HG02840 (cell line): ENCODE results near the gene LRCOL1.

ENCODE experiments used
- ATAC-seq: cut with Tn5 transposase; IDR thresholded peaks from one replicate; pipeline ENCODE4 v1.9.1; 2021; ENCODE audit warnings: mild to moderate bottlenecking, moderate library complexity, moderate number of reproducible peaks; ENCODE audit not compliant: unreplicated experiment, low FRiP score

LRCOL1 gene

DNA sequence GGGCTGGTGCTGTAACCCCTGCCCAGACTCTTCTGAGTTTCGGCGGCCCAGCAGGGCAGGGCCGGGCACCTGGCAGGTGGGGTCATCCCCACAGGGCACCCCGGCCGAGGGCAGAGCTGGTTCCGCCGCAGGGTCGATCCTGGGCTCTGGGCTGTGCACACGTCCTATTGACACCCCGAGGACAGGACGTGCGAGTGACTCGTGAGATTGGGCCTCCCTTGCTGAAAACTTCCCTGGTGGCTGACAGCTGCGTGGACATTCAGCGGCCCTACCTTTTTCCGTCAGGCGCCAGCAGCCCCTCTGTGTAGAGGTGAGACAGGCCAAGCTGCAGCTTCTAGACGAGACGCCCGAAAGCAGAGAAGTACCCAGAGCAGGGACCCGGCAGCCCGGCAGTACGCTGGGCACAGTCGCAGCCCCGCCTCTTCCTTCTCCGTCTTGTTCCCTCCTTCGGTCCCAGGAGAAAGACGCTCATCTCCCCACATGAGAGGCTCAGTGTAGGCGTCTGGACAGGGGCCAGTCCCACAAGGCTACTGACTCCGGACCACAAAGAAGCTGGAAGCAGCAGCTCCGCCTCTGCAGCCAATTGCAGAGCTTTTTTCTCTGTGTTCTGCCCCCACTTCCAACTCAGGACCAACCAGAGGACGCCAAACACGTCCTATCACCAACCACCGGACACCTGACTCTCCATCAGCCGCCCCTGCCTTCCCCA is at the start of gene LRCOL1:
TSS of gene LRCOL1 (minus strand) at position 532 of the 709 bp plus-strand sequence. CDS start 4,331 bp downstream, outside the sequence.
- no peak for ATAC-seq

DNA sequence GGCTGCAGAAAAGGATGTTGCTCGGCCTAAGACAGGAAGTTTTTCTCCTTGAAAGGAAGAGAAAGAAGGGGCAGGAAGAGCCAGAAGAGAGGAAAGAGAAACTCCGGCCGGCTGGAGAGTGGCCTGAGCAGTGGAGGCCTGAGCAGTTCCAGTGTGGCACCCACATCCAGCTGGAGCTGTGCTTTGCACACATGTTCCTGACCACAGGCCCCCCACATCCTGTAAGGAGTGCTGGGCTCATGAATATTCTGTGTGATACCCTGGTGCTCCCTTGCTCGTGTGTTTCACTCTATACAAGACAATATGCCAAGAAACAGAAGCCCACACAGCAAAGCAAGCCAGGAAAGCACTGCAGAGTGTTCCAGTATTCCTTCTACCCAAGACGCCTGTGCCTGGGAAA is 49.7 kb upstream of the LRCOL1 start:
- ATAC-seq, result no peak

DNA sequence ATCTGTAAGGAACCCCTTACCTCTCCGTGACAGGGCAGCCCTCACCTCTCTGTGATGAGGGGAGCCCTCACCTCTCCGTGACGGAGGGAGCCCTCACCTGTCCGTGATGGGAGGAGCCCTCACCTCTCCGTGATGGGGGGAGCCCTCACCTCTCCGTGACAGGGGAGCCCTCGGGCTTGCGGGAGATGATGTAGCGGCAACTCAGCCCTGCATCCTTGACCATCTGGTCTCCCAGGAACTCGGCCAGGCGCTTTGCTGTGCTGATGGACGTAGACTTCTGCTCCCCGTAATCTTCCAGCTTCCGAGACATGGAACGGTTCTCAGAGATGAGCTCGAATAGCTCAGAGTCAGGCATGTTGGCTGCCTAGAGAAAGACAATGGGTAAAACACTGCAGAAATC is 48.8 kb upstream of the LRCOL1 start:
- no peak for ATAC-seq

DNA sequence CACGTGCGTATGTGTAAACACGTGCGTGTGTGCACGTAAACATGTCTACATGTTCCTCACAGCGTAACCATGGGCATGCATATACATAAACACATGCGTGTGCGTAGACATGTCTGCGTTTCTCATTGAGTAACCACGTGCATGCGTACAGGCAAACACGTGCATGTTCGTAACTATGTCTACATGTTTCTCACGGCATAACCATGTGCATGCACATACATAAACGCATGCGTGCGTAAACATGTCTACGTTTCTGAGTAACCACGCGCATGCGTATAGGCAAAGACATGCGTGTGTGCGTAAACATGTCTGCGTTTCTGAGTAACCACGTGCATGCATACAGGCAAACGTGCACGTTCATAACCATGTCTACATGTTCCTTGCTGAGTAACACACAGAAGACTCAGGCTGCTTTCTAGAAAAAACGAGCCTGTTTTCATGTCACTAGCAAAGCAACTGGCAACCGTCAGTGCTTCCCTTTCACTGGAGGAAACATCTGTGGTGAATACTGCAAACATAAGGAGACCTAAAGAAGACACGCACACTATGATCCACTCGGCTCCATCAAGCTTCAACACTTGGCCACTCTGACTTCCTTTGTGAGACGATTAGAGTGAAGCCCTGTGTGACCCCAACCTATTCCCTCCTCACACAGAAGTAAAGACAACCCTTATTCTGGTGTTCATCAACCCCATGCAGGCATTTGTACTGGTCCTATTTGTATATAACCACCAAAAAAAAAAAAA is 47.9 kb upstream of the LRCOL1 start:
- no peak for ATAC-seq

DNA sequence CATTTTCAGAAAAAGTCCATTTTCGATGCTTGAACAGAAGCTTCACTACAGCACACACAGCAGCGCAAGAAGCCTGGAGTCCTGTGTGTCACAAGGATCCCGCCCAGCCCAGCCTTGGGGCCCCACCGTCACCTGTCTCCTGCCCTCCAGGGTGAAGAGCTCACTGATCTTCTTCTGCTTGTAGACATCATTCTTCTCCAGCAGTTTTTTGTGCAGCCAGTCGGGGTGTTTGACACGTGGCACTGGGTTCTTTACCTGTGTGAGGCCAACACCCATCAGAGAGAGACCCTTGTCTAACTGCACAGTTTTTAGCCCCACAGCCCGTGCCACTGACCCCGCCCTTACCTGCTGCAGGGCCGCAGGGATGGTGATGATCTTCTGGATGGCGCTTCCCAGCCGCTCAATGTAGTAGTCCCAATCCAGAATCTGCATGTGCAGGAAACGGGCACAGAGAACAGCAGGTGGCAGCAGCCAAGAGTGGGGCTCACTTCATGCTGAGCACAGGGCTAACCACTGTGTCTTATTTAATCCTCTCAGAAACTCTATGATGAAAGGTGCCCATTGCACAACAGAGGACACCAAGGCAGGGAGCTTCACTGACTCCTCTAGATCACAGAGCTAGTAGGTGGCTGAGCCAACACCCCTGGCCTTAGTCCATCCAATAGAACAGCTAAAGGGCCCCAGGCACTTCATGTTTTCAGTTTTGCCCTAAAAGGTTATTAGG is 46.8 kb upstream of the LRCOL1 start:
- no peak for ATAC-seq

DNA sequence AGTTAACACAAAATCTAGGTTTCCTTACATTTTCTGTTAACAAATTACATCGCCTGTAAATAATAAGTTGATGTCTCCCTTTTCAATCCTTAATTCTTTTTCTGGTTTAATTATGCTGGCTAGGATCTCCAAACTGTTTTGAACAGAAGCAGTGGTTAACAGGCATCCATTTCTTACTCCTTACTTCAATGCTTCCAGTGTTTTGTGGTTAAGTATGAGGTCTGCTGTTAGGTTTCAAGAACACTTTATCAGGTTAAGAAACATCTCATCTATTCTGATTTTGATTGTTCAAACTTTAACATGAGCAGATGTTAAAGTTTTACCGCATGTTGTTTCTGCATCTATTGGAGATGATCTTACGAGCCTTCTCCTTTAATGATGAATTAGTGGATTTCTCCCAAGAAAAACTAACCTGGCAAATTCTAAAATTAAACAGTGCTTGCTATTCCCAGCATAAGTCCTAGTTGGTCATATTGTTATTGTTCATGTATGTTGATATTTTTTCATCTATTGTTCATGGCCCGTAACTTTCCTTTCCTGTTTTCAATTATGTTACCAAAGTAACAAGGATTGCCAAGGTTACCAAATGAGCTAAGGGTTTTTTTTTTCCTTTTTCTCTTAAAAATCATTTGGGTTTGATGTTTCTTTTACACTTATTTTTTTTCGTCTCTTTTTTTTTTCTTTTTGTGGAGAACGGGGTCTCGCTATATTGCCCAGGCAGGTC is 43.3 kb upstream of the LRCOL1 start:
- no peak for ATAC-seq

DNA sequence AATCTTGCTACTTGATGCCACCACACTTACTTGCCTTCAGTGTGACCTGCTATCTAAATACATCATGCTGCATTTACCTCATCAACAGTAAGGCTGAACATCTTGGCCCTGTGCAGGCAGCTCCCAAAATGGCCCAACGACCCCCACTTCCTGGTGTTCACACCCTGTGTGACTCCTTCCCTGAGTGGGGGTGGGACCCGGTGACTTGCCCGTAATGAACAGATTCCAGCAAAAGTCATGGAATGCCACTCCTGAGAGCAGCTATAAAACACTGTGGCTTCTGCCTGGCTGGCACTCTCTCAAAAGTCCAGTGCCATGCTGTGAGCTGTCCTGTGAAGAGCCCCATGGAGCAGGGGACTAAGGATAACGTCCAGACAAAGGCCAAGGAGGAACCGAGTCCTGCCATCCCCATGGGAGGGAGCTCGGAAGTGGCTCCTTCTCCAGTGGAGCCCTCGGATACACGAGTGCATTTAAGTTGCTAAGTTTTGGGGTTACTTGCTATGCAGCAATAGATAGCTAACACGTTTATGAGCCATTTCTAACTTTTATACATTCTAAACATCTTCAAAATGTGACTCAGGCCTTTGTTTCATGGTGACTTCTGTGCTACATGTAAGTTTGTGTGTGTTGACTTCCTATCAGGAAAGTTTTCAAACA is 41.2 kb upstream of the LRCOL1 start:
- no peak for ATAC-seq

DNA sequence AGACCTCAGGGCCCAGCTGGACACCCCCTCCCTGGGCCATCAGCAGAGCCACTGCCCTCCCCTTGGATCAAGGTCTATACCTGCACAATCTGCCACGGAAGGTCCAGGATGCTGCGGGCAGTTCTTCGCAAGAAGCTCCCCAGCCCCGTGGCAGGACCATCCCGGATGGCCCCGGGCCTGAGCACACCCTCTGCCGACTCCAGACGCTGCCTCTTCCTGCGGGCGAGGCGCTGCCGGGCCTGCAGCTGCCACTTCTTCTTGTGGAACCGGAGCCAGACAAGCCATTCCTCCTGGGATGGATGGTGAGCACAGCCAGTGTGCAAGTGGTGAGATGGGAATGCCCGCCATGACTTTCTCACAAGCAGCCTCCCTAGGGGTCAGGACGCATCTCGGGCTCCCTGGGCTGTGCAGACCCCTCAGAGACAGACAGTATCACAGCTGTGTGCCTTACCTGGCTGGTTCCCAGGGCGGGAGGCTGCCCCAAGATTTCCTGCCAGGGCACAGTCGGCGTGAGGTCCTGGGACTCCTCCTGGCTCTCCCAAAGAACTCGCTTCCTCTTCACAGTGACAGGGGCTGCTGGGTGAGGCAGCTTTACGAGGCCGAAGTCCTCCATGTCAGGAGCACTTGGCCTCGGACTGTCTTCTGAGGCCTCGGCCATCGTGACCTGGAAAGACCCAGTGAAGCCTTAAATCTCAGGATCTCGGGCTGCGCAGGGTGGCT is 39.0 kb upstream of the LRCOL1 start:
- no peak for ATAC-seq

DNA sequence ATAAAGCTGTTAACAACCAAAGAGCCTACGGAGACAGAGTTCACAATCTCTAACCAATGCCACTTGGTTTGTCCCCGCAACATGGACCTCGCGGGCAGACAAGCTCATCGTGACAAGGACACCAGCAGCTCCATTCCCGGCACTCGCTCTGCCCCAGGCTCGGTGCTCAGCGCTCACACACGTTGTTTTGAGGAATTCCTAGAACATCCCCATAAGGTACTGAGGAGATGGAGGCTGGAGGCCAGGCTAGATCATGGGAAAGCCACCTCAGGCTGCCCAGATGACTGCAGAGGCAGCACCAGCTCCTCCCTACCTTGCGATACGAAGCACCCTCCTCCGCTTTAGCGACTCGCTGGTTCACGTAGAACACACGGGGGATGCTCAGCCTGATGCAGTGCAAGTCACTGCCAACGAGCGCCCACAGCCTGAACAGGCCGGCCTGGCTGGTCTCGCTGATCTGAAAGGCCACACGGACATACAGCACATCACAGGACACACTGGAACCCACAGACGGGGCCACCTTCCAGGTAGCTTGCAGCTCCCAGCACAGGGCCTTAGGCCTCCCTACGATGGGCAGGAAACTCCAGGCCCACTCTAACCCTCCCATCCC is 38.3 kb upstream of the LRCOL1 start:
- ATAC-seq, result no peak

DNA sequence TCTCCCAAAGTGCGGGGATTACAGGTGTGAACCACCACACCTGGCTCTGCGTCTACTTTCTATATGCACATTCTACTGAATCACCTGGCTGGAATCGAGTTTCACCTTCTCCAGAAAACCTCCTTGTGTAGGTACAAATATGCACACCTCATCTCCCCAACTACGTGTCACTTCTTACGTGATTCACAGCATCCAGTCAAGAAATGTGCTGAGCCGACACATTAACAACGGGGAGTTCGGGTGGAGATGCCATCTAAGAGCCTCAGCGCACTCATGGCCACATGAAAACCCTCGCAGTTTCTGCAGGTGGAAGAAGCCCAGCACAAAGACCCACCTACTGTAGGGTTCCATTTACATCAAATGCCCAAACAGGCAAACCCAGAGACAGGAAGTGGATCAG is 37.5 kb upstream of the LRCOL1 start:
- no peak for ATAC-seq

DNA sequence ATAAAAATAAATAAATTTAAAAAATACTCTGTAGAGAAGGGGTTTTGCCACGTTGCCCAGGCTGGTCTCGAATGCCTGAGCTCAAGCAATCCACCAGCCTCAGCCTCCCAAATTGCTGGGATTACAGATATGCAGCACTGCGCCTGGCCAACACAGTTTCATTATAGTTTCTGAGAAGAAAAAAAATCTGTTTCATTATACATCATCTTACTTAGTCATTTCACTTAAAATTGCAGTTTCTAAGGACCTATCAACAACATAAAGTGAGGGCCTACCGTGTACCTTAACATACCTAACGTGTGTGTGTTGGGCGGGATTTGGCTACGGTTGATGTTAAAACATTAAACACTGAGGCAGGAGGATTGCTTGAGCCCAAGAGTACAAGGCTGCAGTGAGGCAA is 36.5 kb upstream of the LRCOL1 start:
- no peak for ATAC-seq

DNA sequence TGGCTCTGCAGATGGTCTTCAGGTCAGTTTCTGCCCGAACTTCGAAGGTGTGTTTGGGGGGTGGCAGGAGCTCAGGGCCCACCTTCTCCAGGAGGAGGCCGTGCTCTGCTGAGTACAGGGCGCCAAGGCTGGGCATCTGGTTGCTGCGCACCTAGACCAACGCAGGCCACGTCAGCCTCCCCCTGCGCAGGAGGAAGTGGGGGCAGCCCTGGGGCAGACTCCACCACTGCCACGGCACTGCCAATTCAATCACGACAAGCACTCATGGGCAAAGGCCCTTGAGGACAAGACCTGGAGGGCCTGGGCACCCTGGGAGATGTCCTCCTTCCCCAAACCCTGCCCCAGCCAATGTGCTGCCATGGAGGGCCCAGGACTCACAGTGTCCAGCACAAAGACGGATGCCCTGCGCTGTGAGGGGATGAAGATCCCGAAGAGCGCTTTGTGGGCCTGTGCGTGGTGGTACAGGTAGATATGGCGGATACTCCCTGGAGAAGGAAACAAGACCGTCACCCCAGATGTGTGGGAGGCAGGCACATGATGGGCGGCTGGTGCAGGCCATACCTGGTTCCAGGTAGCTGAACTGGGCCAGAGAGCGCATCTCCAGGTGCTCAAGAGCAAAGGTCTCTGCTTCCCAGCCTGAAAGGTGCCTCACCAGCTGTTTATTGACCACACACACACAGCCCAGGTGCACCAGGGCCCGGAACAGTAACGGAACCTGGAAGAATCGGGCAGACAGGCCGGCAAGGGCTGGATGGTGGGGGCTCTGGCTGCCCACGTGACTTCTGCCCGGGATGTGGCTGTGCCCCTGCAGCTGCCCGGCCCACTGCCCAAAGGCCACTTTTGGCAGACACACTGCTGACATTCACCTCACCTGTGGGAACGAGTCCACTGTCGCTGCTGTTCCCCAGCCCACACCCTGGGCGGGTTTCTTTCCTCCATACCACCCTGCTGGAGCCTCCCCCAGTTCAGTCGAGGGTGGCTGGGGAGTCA is 32.8 kb upstream of the LRCOL1 start:
- ATAC-seq, result no peak

DNA sequence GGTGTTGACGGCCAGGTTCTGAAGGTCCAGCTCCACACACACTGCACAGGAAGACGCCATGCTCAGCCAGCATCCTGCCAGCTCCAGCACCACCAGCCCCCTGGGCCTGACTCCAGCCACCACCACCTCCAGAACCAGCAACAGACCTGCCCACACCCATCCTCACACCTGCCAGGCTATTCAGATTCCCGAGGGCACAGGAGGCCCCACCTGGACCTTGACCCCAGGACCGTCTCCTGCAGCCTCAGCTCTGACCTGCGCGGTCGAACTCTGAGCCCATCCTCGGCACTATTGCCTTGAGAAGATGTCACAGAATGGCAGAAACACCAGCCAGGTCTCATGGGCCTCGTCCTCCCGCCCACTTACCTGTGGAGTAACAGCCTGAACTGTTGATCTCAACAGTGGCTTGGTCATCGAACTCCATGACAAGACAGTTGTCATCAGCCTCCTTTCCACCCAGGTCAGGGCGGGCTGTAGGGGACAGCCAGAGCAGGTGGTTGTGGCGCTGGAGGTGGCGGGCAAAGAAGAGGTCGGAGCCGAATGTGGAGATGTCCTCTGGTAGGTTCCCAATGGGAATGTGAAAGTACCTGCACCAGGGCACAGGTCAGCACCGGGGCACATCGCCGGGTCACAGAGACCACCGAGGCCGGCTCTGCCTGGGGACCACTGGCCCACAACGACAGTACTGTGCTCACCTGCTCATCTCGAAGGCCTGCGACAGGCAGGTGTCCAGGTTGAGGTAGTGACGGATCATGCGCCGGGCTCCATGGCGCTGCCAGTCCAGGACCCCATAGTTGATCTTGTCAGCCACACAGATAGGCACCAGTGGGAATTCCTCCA is 31.6 kb upstream of the LRCOL1 start:
- no peak for ATAC-seq

DNA sequence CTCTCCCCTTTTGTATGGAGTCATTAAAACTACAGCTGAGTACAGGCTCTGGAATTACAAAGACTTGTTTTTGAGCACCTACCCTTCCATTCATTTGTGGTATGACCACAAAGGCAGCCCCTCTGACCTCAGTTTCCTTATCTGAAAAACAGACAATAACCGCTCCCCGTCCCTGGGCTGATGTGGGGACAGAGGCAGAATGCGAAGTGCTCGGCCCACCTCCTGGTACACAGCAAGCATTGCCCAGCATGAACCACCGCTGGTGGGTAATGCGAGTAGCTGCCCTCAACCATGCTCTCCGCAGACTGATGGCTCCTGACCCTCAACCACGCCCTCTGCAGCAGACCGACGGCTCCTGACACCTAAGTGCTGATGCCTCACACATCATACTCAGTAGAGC is 30.6 kb upstream of the LRCOL1 start:
- ATAC-seq, result no peak

DNA sequence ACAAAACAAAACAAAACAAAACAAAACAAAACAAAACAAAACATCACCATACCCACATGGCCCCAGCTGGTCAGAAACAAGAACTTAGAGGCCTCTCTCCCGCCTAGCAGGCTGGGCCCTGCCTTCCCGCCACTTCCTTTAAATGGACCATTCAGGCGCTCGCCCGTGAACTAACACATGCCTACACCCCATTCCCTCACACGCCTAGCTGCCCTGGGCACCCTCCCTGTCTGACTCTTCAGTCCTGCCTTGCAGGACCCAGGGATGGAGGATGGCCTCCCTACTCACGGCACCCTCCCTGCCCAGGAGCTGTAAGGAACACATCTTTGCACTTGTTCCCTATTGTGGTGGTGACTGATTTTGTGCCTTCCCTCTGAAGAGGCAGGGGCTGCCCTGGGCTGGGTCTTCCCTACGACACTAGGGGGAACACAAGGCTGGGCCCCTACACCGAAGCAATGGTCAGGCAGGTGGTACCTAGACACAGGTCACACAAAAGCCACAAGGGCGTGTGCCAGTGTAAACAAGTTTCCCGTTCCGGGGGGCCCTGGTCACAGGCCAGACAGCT is 29.7 kb upstream of the LRCOL1 start:
- ATAC-seq, result no peak

DNA sequence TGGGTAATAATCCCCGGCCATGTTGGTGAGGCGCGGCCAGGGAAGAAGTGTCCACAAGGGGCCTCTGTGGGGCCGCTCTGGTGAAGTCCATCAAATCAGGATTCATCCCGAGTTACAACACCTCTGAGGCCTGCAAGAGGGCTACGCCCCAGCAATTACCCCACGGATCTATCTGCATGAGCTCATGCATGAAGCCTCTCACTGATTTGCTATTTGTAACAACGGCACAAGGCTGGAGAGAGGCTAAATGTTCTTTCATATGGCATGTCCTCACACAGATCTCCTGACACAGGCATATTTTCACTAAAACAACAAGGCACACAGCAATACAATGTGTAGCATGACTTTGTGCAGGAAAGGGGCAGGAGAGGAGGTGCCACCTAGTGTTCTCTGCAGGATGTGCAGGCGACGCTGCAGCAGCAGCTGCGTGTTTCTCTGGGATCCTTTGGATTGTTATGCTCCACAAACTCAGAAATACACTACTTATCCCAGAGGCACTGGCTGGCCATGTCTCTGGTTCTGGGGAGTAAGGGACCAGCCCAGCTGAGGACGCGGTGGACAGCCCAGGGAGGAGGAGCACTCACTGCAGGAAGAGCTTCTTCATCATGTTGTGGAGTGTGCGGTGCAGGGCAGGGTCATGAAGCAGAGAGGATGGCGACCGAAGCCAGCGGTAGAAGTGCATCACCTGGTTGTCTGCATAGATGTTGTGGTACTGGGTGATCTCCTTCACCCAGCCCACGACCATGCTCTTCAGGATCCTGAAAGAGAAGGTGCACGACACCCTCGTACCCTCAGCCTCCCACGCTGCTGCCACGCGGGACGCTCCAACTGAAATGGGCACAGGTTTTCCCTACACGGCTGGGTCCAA is 28.4 kb upstream of the LRCOL1 start:
- ATAC-seq, result no peak
